NCI-H1092 treated with DMSO at 0.1 percent for 48 hours (cell line): ENCODE data around the gene LYSET.
"Not testable (repeated sequence)": the region's sequence is repeated elsewhere in the genome, so short reads cannot be mapped to it uniquely, and the experiment has no call there.

Experiments
- DNase-seq: peaks from one replicate; lab custom pipeline; 2025; lab: John Stamatoyannopoulos, UW

LYSET gene

GRCh38 chr14:93223565-93223964, 38.4 kb downstream of the LYSET start:
- DNase-seq, result no peak

GRCh38 chr14:93228550-93228949, 43.4 kb downstream of the LYSET start:
- DNase-seq, result no peak

GRCh38 chr14:93230539-93230938, 45.4 kb downstream of the LYSET start:
- no peak for DNase-seq

GRCh38 chr14:93231129-93231979, 46.2 kb downstream of the LYSET start:
- DNase-seq, result peak; percentile 71

- DNase-seq, result no peak
Observed at GRCh38 chr14:93232159-93232558, 47.0 kb downstream of the LYSET start.

GRCh38 chr14:93233078-93233477, 48.0 kb downstream of the LYSET start:
- not testable (repeated sequence) for DNase-seq

- no peak for DNase-seq
Observed at GRCh38 chr14:93234798-93235197, 49.7 kb downstream of the LYSET start.
